GM12873 (cell line): ENCODE measurements around the gene EIF4B.

ENCODE experiments used
- CTCF ChIP-seq: IDR thresholded peaks from 2 replicates; pipeline ENCODE4 v1.5.1; 2012; ENCODE audit warnings: low read depth, mild to moderate bottlenecking, moderate library complexity, low read length, control low read depth; ENCODE audit not compliant: insufficient read depth; ENCODE audit errors: missing control alignments

Gene EIF4B

GRCh38 chr12:53044052-53044581 is 37.9 kb downstream of the EIF4B start:
- no peak for TF ChIP-seq CTCF

- no peak for TF ChIP-seq CTCF
Measured at GRCh38 chr12:53044896-53045695, 38.8 kb downstream of the EIF4B start.

- no peak for TF ChIP-seq CTCF
Measured at GRCh38 chr12:53045696-53046045, 39.4 kb downstream of the EIF4B start.

- TF ChIP-seq CTCF = no peak
Measured at GRCh38 chr12:53046655-53047220, 40.5 kb downstream of the EIF4B start.

- peak; percentile 39 for TF ChIP-seq CTCF
Measured at GRCh38 chr12:53047221-53048032, 41.2 kb downstream of the EIF4B start.

GRCh38 chr12:53048033-53048779 is 42.0 kb downstream of the EIF4B start:
- TF ChIP-seq CTCF = no peak
